Thyroid gland (tissue), 4 donors: Measurements from ENCODE around the gene SPTBN2. TPM values are rescaled to one million over a fixed set of nuclear protein-coding genes. Genes with fewer than 3 reads are reported as not detected.

ENCODE experiments used
- DNase-seq, 2 donors: peaks; one replicate each; pipeline ENCODE4 v3.0.0-alpha.2; 2019
- H3K27ac ChIP-seq, 3 donors: fragments of 200-600 bp; sonication (generic); 1 replicate in 2 of 3; 2 replicates in 1 of 3; pipeline ENCODE4 v1.5.1; 2016 to 2019; ENCODE audit warnings: mild to moderate bottlenecking in 1 of 3, moderate library complexity in 1 of 3
- H3K27me3 ChIP-seq: fragments of 200-600 bp; sonication (generic); one replicate; pipeline ENCODE4 v1.5.1; 2019
- H3K36me3 ChIP-seq, 2 donors: fragments of 200-600 bp; sonication (generic); one replicate each; pipeline ENCODE4 v1.5.1; 2016 to 2019
- H3K4me1 ChIP-seq, 2 donors: fragments of 200-600 bp; sonication (generic); one replicate each; pipeline ENCODE4 v1.5.1; 2017 to 2019
- H3K4me3 ChIP-seq, 3 donors: fragments of 200-600 bp; sonication (generic); replicated peaks in 1 of 3; 1 replicate in 2 of 3; 2 replicates in 1 of 3; pipeline ENCODE4 v1.5.1; 2016; ENCODE audit warnings: mild to moderate bottlenecking in 1 of 3
- H3K9me3 ChIP-seq: fragments of 200-600 bp; sonication (generic); one replicate; pipeline ENCODE4 v1.5.1; 2017
- POLR2A ChIP-seq, 2 donors: fragments of 450-650 bp; IDR thresholded peaks; one replicate each; pipeline ENCODE4 v1.6.1; 2017; ENCODE audit warnings: antibody characterized with exemption in 2 of 2, mild to moderate bottlenecking in 2 of 2, moderate library complexity in 1 of 2
- WGBS, 2 donors: methylation state at CpG; one replicate each; pipeline ENCODE4 v1.1.5; 2017; 5-methylcytosine and 5-hydroxymethylcytosine counted together
- intact Hi-C: fragments of 100-400 bp; cut with DNase I; formaldehyde crosslinking; loops from one replicate; pipeline ENCODE4 v1.15.1; 2023
- total RNA-seq, 4 donors: library from RNA; depleted of rRNA; stranded (reverse); fragments of >200 nt; gene quantifications; one replicate each; pipeline ENCODE4 v1.2.3, GENCODE V29; 2016
- TF ChIP-seq, protein P1 (sequence below), 6 experiments: fragments of 200-600 bp in 3 of 6; fragments of 450-650 bp in 3 of 6; sonication (generic) in 3 of 6; IDR thresholded peaks; one replicate each; pipeline ENCODE4 v1.5.1; 2016 to 2019; ENCODE audit warnings: antibody characterized with exemption in 6 of 6, mild to moderate bottlenecking in 2 of 6, inconsistent platforms in 1 of 6, moderate library complexity in 1 of 6

Gene SPTBN2
- total RNA-seq, 4 donors from 2014 or later = 0.25 to 1.6 (median 0.83) TPM

DNA sequence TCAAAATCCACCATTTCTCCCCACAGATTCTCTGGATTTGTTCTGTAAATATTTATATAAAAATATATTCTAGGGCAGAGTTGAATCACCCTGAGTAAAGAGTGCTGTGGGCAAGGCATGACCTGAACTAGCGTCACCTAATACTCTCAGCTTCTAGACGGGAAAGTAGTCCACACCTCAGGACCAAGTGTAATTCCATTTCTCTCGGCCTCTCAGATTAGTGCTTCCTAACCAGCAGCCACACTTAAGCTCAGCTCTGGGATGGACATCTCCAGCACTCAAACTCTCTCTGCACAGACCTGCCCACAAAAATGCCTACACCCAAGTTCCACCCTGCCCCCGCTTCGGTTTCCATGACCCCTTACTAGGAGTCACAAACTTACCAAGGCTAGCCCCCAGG lies 5.3 kb downstream of the SPTBN2 start:
- no peaks in the 10 kb centered on the region for H3K9me3 ChIP-seq
- intact Hi-C loops = no loop called here
- no peak overlapping the region for H3K27ac ChIP-seq
- no peaks in the 10 kb centered on the region for H3K27me3 ChIP-seq
- no peak for TF ChIP-seq POLR2A (IDR thresholded peaks at IDR 0.05)
- TF ChIP-seq, protein P1, sequence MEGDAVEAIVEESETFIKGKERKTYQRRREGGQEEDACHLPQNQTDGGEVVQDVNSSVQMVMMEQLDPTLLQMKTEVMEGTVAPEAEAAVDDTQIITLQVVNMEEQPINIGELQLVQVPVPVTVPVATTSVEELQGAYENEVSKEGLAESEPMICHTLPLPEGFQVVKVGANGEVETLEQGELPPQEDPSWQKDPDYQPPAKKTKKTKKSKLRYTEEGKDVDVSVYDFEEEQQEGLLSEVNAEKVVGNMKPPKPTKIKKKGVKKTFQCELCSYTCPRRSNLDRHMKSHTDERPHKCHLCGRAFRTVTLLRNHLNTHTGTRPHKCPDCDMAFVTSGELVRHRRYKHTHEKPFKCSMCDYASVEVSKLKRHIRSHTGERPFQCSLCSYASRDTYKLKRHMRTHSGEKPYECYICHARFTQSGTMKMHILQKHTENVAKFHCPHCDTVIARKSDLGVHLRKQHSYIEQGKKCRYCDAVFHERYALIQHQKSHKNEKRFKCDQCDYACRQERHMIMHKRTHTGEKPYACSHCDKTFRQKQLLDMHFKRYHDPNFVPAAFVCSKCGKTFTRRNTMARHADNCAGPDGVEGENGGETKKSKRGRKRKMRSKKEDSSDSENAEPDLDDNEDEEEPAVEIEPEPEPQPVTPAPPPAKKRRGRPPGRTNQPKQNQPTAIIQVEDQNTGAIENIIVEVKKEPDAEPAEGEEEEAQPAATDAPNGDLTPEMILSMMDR (IDR thresholded peaks at IDR 0.05) = no peak
- no peak for DNase-seq
- peaks cover 0 to 12% of the 10 kb centered on the region in 2 donors for H3K4me1 ChIP-seq
- 94 to 96% methylated on average over 5 of the region's 5 CpGs for WGBS, 2 donors
- no peak overlapping the region for H3K4me3 ChIP-seq
- no peaks in the 10 kb centered on the region for H3K36me3 ChIP-seq

DNA sequence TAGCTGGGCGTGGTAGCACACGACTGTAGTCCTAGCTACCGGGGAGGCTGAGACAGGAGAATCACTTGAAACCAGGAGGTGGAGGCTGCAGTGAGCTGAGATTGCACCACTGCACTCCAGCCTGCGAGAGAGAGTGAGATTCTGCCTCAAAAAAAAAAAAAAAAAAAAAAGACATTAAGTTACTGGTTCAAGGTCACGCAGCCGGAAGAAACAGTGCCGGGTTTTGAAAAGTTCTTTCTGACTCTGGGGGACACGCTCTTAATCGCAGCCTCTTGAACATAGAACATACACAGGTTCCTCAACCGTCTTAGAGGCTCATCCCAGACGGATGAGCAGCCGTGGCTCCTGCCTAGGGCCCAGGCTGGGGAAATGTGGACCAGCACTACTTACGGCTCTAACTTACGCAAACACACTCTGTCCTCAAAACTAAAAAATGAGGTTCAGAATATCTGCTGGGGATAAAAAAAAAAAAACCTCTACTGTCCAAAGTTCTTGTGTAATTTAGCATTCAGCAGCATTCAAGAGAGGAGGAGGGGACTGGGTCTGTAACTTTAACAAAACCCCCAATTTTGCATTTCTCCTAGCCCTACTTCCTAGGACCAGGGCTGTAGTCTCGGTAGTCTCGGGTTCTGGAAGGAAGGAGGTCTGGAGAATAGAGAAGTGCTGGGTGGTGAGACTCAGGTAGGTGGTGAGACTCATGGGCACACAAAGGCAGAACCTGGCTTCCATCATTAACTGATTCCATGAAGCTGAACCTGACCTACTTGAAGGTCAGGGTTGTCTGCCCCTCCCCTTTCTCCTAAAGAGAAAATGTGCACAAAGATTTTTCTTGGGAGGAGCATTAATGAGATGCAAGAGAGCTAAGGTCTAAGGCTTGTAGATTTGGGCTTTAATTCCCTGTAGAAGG lies 6.0 kb downstream of the SPTBN2 start:
- no peak for DNase-seq
- H3K36me3 ChIP-seq = no peaks in the 10 kb centered on the region
- intact Hi-C loops = no loop called here
- H3K9me3 ChIP-seq = no peaks in the 10 kb centered on the region
- WGBS, 2 donors = 90 to 92% methylated on average over 16 of the region's 16 CpGs
- H3K27ac ChIP-seq = no peak overlapping the region
- no peak for TF ChIP-seq POLR2A (IDR thresholded peaks at IDR 0.05)
- TF ChIP-seq, protein P1 (IDR thresholded peaks at IDR 0.05) = no peak
- H3K27me3 ChIP-seq = no peaks in the 10 kb centered on the region
- H3K4me3 ChIP-seq = no peak overlapping the region
- H3K4me1 ChIP-seq = peaks cover 0 to 12% of the 10 kb centered on the region in 2 donors

DNA sequence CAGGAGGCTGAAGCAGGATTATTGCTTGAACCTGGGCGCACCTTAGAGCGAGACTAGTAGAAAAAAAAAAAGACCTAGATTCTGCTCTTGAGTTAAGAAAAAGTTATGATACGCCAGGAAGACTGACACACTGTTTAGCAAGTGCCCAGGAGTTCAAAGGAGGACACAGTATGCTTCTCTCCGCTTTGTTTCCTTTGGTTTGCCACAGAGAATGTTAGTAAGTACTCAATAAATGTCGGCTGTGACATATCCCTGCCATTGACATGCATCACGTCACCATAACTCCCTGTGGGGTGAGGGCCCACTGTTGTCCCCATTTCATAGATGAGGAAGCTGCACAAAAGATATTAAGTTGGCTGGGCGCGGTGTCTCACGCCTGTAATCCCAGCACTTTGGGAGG lies 7.1 kb downstream of the SPTBN2 start:
- Histone ChIP-seq H3K4me3 (no peak overlapping the region), H3K27me3 (no peaks in the 10 kb centered on the region), H3K27ac (no peak overlapping the region), H3K9me3 (no peaks in the 10 kb centered on the region), H3K4me1 (peaks cover 0 to 7% of the 10 kb centered on the region in 2 donors), H3K36me3 (no peaks in the 10 kb centered on the region)
- DNase-seq = no peak
- intact Hi-C loops = no loop called here
- no peak for TF ChIP-seq POLR2A (IDR thresholded peaks at IDR 0.05)
- TF ChIP-seq, protein P1 (IDR thresholded peaks at IDR 0.05) = no peak
- WGBS, 2 donors = 94 to 95% methylated on average over 9 of the region's 9 CpGs

DNA sequence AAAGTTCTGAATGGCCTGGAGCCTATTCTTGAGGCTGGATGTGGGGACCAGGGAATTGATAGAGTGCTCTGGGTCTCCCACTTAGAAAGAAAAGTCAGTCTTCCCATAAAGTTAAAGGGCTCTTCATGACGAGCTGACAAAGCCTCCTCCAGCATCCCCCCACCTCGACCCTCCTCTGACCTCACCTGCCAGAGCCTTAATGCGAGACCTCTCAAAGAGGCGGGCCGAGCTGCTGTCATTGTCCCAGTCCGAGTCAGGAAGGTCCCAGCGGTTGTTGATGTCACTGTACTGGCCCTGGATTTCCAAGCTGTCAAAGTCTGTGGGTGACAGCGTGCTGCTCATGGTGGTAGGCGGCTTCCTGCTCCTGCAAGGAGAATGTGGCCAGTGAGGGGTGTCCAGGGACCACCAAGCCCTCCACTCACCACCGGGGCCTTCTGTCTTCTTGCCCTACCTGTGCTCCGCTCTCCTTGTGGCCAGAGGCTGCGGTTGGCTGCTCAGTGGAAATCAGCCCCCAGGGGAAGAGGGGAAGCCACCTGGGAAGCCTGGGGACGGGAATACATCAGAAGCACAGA lies 8.0 kb downstream of the SPTBN2 start:
- Histone ChIP-seq H3K9me3 (no peaks in the 10 kb centered on the region), H3K36me3 (no peaks in the 10 kb centered on the region), H3K4me3 (no peak overlapping the region), H3K27me3 (no peaks in the 10 kb centered on the region), H3K4me1 (peaks cover 0 to 7% of the 10 kb centered on the region in 2 donors), H3K27ac (no peak overlapping the region)
- TF ChIP-seq POLR2A (IDR thresholded peaks at IDR 0.05) = no peak
- TF ChIP-seq, protein P1 (IDR thresholded peaks at IDR 0.05) = no peak
- DNase-seq = no peak
- 71 to 76% methylated on average over 13 of the region's 13 CpGs for WGBS, 2 donors
- intact Hi-C loops = no loop called here
